GM23338 (cell line): ENCODE measurements around the gene ZNF804B. TPM values are rescaled to one million over a fixed set of nuclear protein-coding genes. Genes with fewer than 3 reads are reported as not detected.

ENCODE experiments used
- ATAC-seq: fragments of 200-7000 bp; cut with Tn5 transposase; 3 replicates; pipeline ENCODE4 v1.9.1; 2020
- DNase-seq: peaks from one replicate; pipeline ENCODE4 v3.0.0-alpha.2; 2015; ENCODE audit warnings: low spot score
- H2AFZ ChIP-seq: fragments of 200-600 bp; sonication (generic); 2 replicates; pipeline ENCODE4 v1.8.0; 2016; ENCODE audit warnings: antibody characterized with exemption, mild to moderate bottlenecking, moderate library complexity
- H3F3A ChIP-seq: fragments of 200-600 bp; sonication (generic); replicated peaks from 2 replicates; pipeline ENCODE4 v1.8.0; 2017; ENCODE audit warnings: antibody characterized with exemption, mixed run types, low read depth
- H3K27ac ChIP-seq: fragments of 200-600 bp; sonication (generic); 2 replicates; pipeline ENCODE4 v1.6.1; 2016; ENCODE audit warnings: low read depth
- H3K27me3 ChIP-seq: fragments of 200-600 bp; sonication (generic); 2 replicates; pipeline ENCODE4 v1.8.0; 2016; ENCODE audit warnings: mild to moderate bottlenecking, mixed run types, moderate library complexity; ENCODE audit not compliant: insufficient read depth
- H3K36me3 ChIP-seq: fragments of 200-600 bp; sonication (generic); 2 replicates; pipeline ENCODE4 v1.8.0; 2016; ENCODE audit warnings: mild to moderate bottlenecking; ENCODE audit not compliant: insufficient read depth
- H3K4me1 ChIP-seq: fragments of 200-600 bp; sonication (generic); 2 replicates; pipeline ENCODE4 v1.8.0; 2016; ENCODE audit warnings: mild to moderate bottlenecking, moderate library complexity; ENCODE audit not compliant: insufficient read depth
- H3K4me2 ChIP-seq: fragments of 200-600 bp; sonication (generic); 2 replicates; pipeline ENCODE4 v1.7.1; 2017; ENCODE audit warnings: mixed run types
- H3K4me3 ChIP-seq: fragments of 200-600 bp; sonication (generic); 2 replicates; pipeline ENCODE4 v1.6.1; 2016; ENCODE audit warnings: mixed run types
- H3K79me2 ChIP-seq: fragments of 200-600 bp; sonication (generic); replicated peaks from 2 replicates; pipeline ENCODE4 v1.8.0; 2017; ENCODE audit warnings: mild to moderate bottlenecking; ENCODE audit not compliant: insufficient read depth
- H3K9me2 ChIP-seq: fragments of 200-600 bp; sonication (generic); 2 replicates; pipeline ENCODE4 v1.8.0; 2017; ENCODE audit not compliant: insufficient read depth
- H4K20me1 ChIP-seq: fragments of 200-600 bp; sonication (generic); replicated peaks from 2 replicates; pipeline ENCODE4 v1.8.0; 2017; ENCODE audit warnings: mild to moderate bottlenecking; ENCODE audit not compliant: insufficient read depth
- H3K27ac Mint-ChIP-seq: 2 replicates; pipeline ENCODE4 v1.8.0; 2020; ENCODE audit warnings: inconsistent platforms, mild to moderate bottlenecking, moderate library complexity, mixed read lengths
- H3K27me3 Mint-ChIP-seq: 3 replicates; pipeline ENCODE4 v1.8.0; 2022; ENCODE audit warnings: low read depth, mild to moderate bottlenecking, moderate library complexity, mixed read lengths, inconsistent platforms; ENCODE audit not compliant: insufficient read depth, poor library complexity
- H3K36me3 Mint-ChIP-seq: 3 replicates; pipeline ENCODE4 v1.8.0; 2021; ENCODE audit warnings: low read depth, mild to moderate bottlenecking, inconsistent platforms, moderate library complexity, mixed read lengths
- H3K4me1 Mint-ChIP-seq: 3 replicates; pipeline ENCODE4 v1.8.0; 2020; ENCODE audit warnings: mild to moderate bottlenecking, inconsistent platforms, mixed read lengths
- H3K4me3 Mint-ChIP-seq: 3 replicates; pipeline ENCODE4 v1.8.0; 2021; ENCODE audit warnings: moderate library complexity, mild to moderate bottlenecking, inconsistent platforms, mixed read lengths
- H3K9me3 Mint-ChIP-seq: 3 replicates; pipeline ENCODE4 v1.8.0; 2020; ENCODE audit warnings: moderate library complexity, mild to moderate bottlenecking, inconsistent platforms, mixed read lengths
- CREB1 ChIP-seq: fragments of 250-450 bp; sonication (Bioruptor Pico); IDR thresholded peaks from 2 replicates; pipeline ENCODE4 v1.5.0; 2020; ENCODE audit warnings: low read depth, mild to moderate bottlenecking, moderate library complexity
- CTCF ChIP-seq, 2 experiments: fragments of 200-600 bp in 1 of 2; sonication (generic) in 1 of 2; conservative IDR thresholded peaks; 2 replicates each; pipeline versions ENCODE4 v1.5.1 to v1.6.1; 2016 to 2017; ENCODE audit warnings: antibody characterized with exemption in 2 of 2, low read depth in 2 of 2, mild to moderate bottlenecking in 2 of 2, moderate library complexity in 1 of 2
- EZH2 ChIP-seq: fragments of 200-600 bp; sonication (generic); IDR thresholded peaks from one replicate; pipeline ENCODE4 v1.8.0; 2017; ENCODE audit warnings: antibody characterized with exemption, mild to moderate bottlenecking, low read depth; ENCODE audit not compliant: unreplicated experiment
- EZH2phosphoT487 ChIP-seq: fragments of 200-600 bp; sonication (generic); IDR thresholded peaks from one replicate; pipeline ENCODE4 v1.8.1; 2018; ENCODE audit warnings: antibody characterized with exemption; ENCODE audit not compliant: unreplicated experiment
- NANOG ChIP-seq: IDR thresholded peaks from 2 replicates; pipeline ENCODE4 v1.6.1; 2016; ENCODE audit warnings: antibody characterized with exemption, borderline replicate concordance
- ZNF331 ChIP-seq: fragments of 250-450 bp; sonication (Bioruptor Pico); IDR thresholded peaks from 2 replicates; pipeline ENCODE4 v1.5.0; 2020; ENCODE audit warnings: low read depth, mild to moderate bottlenecking, moderate library complexity
- ZNF462 ChIP-seq: fragments of 250-450 bp; sonication (Bioruptor Pico); IDR thresholded peaks from 2 replicates; pipeline ENCODE4 v1.5.0; 2020; ENCODE audit warnings: mild to moderate bottlenecking, moderate library complexity
- polyA plus RNA-seq: library from polyadenylated mRNA; unstranded; fragments of >200 nt; fragmentation: Nextera tagmentation; extraction: Ambion mirVana; gene quantifications from 2 replicates; pipeline ENCODE4 v1.2.1, GENCODE V29; 2016
- total RNA-seq: library from RNA; depleted of rRNA; stranded (reverse); fragments of >200 nt; shearing (Covaris generic); gene quantifications from 2 replicates; pipeline ENCODE4 v1.2.3, GENCODE V29; 2014
- TF ChIP-seq, protein P1 (sequence below): IDR thresholded peaks from 2 replicates; pipeline ENCODE4 v1.6.1; 2016; ENCODE audit warnings: antibody characterized with exemption

The ZNF804B gene
- total and polyA plus RNA-seq, 2 experiments from 2014 or later = not detected

DNA sequence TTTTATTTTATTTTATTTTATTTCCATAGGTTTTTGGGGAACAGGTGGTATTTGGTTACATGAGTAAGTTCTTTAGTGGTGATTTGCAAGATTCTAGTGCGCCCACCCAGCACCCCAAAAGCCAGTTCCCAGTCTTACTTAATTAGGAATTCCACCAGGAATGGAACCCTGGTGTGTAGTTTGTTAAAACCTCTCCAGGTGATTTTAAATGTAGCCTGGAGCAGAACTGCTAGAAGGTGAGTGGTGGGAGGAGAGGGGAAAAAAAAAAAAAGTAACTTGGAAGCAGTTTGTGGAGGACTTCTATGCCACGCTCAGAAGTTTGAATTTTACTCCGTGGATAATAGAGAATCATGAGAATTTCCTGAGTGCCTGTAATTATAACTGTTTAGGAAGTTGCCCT, 41.5 kb downstream of the ZNF804B start:
- no peaks in the 10 kb centered on the region for H3K9me3 Mint-ChIP-seq
- H3K27ac ChIP-seq = no peak overlapping the region
- TF ChIP-seq NANOG (no peak), EZH2phosphoT487 (no peak), EZH2 (no peak), CREB1 (CRISPR knock-in tag) (no peak), ZNF462 (CRISPR knock-in tag) (no peak), ZNF331 (no peak), CTCF (conservative IDR thresholded peaks at IDR 0.05; ENCODE audit: low read depth in 2 of 2) (no peak)
- TF ChIP-seq, protein P1, sequence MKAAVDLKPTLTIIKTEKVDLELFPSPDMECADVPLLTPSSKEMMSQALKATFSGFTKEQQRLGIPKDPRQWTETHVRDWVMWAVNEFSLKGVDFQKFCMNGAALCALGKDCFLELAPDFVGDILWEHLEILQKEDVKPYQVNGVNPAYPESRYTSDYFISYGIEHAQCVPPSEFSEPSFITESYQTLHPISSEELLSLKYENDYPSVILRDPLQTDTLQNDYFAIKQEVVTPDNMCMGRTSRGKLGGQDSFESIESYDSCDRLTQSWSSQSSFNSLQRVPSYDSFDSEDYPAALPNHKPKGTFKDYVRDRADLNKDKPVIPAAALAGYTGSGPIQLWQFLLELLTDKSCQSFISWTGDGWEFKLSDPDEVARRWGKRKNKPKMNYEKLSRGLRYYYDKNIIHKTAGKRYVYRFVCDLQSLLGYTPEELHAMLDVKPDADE = no peak
- peak; percentile 55; the same call in 2 of the 3 replicates for ATAC-seq
- H4K20me1 ChIP-seq = no peaks in the 10 kb centered on the region
- H3K4me1 Mint-ChIP-seq = peaks cover 8% of the 10 kb centered on the region; the same call in 2 of the 3 replicates
- no peaks in the 10 kb centered on the region for H3K27me3 Mint-ChIP-seq
- H3K36me3 ChIP-seq = no peaks in the 10 kb centered on the region
- no peaks in the 10 kb centered on the region for H3K36me3 Mint-ChIP-seq
- H3F3A ChIP-seq = no peaks in the 10 kb centered on the region
- H3K4me2 ChIP-seq = no peak overlapping the region
- no peaks in the 10 kb centered on the region for H3K9me2 ChIP-seq
- no peak overlapping the region for H3K4me3 ChIP-seq
- DNase-seq = peak; percentile 4
- H3K27ac Mint-ChIP-seq = no peak overlapping the region
- H3K4me1 ChIP-seq = no peaks in the 10 kb centered on the region
- no peak overlapping the region for H3K4me3 Mint-ChIP-seq
- H2AFZ ChIP-seq = no peak overlapping the region
- H3K27me3 ChIP-seq = no peaks in the 10 kb centered on the region
- no peaks in the 10 kb centered on the region for H3K79me2 ChIP-seq
